NT2/D1 (cell line): ENCODE data around the gene PSAP.

Experiments used
- DNase-seq: peaks from one replicate; pipeline ENCODE4 v3.0.0-alpha.2; 2011; ENCODE audit warnings: low read depth, low spot score
- H3K27me3 ChIP-seq: 2 replicates; pipeline ENCODE4 v1.6.0; 2011; ENCODE audit warnings: mild to moderate bottlenecking; ENCODE audit not compliant: insufficient read length, insufficient read depth
- H3K36me3 ChIP-seq: 2 replicates; pipeline ENCODE4 v1.6.1; 2011; ENCODE audit warnings: mild to moderate bottlenecking, low read length, mixed read lengths; ENCODE audit not compliant: insufficient read depth, insufficient read length
- H3K4me1 ChIP-seq: 2 replicates; pipeline ENCODE4 v1.5.1; 2011; ENCODE audit not compliant: insufficient read depth, insufficient read length
- H3K4me3 ChIP-seq: 2 replicates; pipeline ENCODE4 v1.5.1; 2011; ENCODE audit warnings: low read depth; ENCODE audit not compliant: insufficient read length
- H3K9ac ChIP-seq: 2 replicates; pipeline ENCODE4 v1.6.0; 2011; ENCODE audit warnings: low read depth; ENCODE audit not compliant: insufficient read length
- H3K9me3 ChIP-seq: 2 replicates; pipeline ENCODE4 v1.5.1; 2011; ENCODE audit warnings: mild to moderate bottlenecking, low read length; ENCODE audit not compliant: insufficient read depth
- SUZ12 ChIP-seq: IDR thresholded peaks from 2 replicates; pipeline ENCODE4 v1.6.1; 2011; ENCODE audit not compliant: insufficient read length, insufficient read depth; ENCODE audit errors: extremely low read depth
- YY1 ChIP-seq: IDR thresholded peaks from 2 replicates; pipeline ENCODE4 v1.6.1; 2011; ENCODE audit not compliant: insufficient read length, insufficient read depth
- ZNF274 ChIP-seq: IDR thresholded peaks from 2 replicates; pipeline ENCODE4 v1.6.1; 2011; ENCODE audit warnings: mild to moderate bottlenecking, low read depth, low read length

PSAP gene

GRCh38 chr10:71833451-71834342, 17.4 kb downstream of the PSAP start:
- DNase-seq, result no peak
- Histone ChIP-seq H3K36me3 (peaks cover 64% of the 10 kb centered on the region), H3K9me3 (no peaks in the 10 kb centered on the region), H3K4me3 (no peak overlapping the region), H3K4me1 (peaks cover 18% of the 10 kb centered on the region), H3K9ac (no peak overlapping the region), H3K27me3 (no peaks in the 10 kb centered on the region)
- TF ChIP-seq SUZ12 (no peak), ZNF274 (no peak), YY1 (no peak)

DNA sequence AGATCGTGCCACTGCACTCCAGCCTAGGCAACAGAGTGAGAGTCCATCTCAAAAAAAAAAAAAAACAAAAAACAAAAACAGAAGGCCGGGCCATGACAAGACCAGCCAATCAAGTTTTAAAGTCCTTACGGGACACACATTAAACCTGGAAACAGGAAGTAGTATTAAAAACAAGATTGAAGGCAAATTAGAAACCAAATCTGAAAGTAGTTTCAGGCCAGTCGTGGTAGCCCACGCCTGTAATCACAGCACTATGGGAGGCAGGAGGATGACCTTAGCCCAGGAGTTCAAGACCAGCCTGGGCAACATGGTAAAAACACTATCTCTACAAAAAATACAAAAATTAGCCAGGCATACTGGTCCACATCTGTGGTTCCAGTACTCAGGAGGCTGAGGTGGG, 18.1 kb downstream of the PSAP start:
- DNase-seq, result no peak
- H3K4me1 ChIP-seq, result peaks cover 12% of the 10 kb centered on the region
- no peaks in the 10 kb centered on the region for H3K27me3 ChIP-seq
- no peaks in the 10 kb centered on the region for H3K9me3 ChIP-seq
- H3K9ac ChIP-seq, result no peak overlapping the region
- TF ChIP-seq SUZ12, result no peak
- no peak for TF ChIP-seq YY1
- TF ChIP-seq ZNF274, result no peak
- H3K36me3 ChIP-seq, result peaks cover 68% of the 10 kb centered on the region
- H3K4me3 ChIP-seq, result no peak overlapping the region

- no peak for DNase-seq
- Histone ChIP-seq H3K36me3 (peaks cover 67% of the 10 kb centered on the region), H3K9me3 (no peaks in the 10 kb centered on the region), H3K27me3 (no peaks in the 10 kb centered on the region), H3K4me1 (peaks cover 3% of the 10 kb centered on the region), H3K9ac (no peak overlapping the region), H3K4me3 (no peak overlapping the region)
- TF ChIP-seq YY1 (no peak), ZNF274 (no peak), SUZ12 (no peak)
These were observed 19.2 kb downstream of the PSAP start for GRCh38 chr10:71831646-71832552.

DNA sequence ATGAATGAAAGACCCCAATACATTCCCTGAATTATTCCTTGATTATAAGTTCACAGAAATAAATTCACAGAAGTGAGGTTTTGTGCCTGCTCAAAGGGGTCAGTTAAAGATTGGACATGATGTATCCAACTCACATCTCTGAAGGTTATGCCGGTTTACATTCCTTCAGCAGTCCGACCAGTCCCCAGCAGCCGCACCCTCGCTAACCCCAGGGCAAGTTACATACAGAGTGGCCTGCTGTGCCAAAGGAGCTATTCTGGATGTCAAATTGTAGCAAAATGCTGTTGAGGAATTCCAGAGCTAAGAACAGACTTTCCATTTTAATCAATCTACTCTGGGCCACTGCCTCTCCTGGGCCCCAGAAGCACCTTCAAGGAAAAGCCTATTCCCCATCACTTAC, 20.3 kb downstream of the PSAP start:
- TF ChIP-seq ZNF274, result no peak
- no peak for TF ChIP-seq SUZ12
- TF ChIP-seq YY1, result no peak
- no peak for DNase-seq
- no peaks in the 10 kb centered on the region for H3K4me1 ChIP-seq
- peaks cover 79% of the 10 kb centered on the region for H3K36me3 ChIP-seq
- H3K27me3 ChIP-seq, result no peaks in the 10 kb centered on the region
- H3K4me3 ChIP-seq, result no peak overlapping the region
- no peak overlapping the region for H3K9ac ChIP-seq
- no peaks in the 10 kb centered on the region for H3K9me3 ChIP-seq

GRCh38 chr10:71829896-71830295, 21.2 kb downstream of the PSAP start:
- TF ChIP-seq YY1, result no peak
- TF ChIP-seq ZNF274, result no peak
- TF ChIP-seq SUZ12, result no peak
- Histone ChIP-seq H3K9ac (no peak overlapping the region), H3K36me3 (peaks cover 87% of the 10 kb centered on the region), H3K4me1 (no peaks in the 10 kb centered on the region), H3K9me3 (no peaks in the 10 kb centered on the region), H3K4me3 (no peak overlapping the region), H3K27me3 (no peaks in the 10 kb centered on the region)
- DNase-seq, result no peak

DNA sequence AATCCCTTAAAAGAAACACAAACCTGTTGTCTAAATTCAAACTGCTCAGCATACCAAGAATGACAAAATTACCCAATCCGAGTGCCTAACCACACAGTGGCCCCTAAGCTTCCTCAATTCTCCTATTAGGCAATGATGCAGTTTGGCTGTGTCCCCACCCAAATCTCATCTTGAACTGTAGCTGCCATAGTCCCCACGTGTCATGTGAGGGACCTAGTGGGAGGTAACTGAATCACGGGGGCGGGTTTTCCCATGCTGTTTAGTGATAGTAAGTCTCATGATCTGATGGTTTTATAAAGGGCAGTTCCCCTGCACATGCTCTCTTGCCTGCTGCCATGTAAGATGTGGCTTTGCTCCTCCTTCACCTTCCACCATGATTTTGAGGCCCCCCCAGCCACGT, 21.9 kb downstream of the PSAP start:
- TF ChIP-seq SUZ12 (no peak), ZNF274 (no peak), YY1 (no peak)
- peaks cover 89% of the 10 kb centered on the region for H3K36me3 ChIP-seq
- H3K9me3 ChIP-seq, result no peaks in the 10 kb centered on the region
- H3K4me3 ChIP-seq, result no peak overlapping the region
- no peaks in the 10 kb centered on the region for H3K27me3 ChIP-seq
- no peak overlapping the region for H3K9ac ChIP-seq
- DNase-seq, result no peak
- no peaks in the 10 kb centered on the region for H3K4me1 ChIP-seq

DNA sequence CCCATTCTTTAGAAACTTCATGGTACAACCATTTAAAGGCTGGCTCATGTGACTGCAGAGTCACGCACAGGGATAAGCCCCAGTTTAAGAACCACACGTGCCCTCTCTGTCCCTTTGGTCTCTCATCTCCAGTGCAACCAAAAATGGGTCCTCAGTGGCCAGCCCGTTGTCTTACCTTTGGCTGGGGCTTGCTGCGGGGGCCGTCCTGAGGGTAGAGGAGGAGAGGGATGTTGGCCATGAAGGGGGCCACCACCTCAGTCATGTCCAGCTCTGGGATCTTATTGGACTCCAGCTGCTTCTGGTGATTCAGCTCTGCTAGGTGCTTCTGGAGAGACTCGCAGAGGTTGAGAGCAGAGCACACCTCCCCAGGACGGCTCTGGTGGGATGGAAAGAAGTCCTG, 22.3 kb downstream of the PSAP start:
- no peaks in the 10 kb centered on the region for H3K9me3 ChIP-seq

More for the DNA sequence above, 22.3 kb downstream of the PSAP start:
- H3K27me3 ChIP-seq, result no peaks in the 10 kb centered on the region
- TF ChIP-seq YY1 (no peak), SUZ12 (no peak), ZNF274 (no peak)
- no peak overlapping the region for H3K9ac ChIP-seq
- no peak overlapping the region for H3K4me3 ChIP-seq
- H3K36me3 ChIP-seq, result peaks cover 89% of the 10 kb centered on the region
- DNase-seq, result no peak
- no peaks in the 10 kb centered on the region for H3K4me1 ChIP-seq
